GM19438 (cell line): Measurements from ENCODE around the gene ZNRF2.

ENCODE experiments used
- ATAC-seq: cut with Tn5 transposase; IDR thresholded peaks from one replicate; pipeline ENCODE4 v1.9.1; 2021; ENCODE audit warnings: low read depth; ENCODE audit not compliant: unreplicated experiment

ZNRF2 gene

DNA sequence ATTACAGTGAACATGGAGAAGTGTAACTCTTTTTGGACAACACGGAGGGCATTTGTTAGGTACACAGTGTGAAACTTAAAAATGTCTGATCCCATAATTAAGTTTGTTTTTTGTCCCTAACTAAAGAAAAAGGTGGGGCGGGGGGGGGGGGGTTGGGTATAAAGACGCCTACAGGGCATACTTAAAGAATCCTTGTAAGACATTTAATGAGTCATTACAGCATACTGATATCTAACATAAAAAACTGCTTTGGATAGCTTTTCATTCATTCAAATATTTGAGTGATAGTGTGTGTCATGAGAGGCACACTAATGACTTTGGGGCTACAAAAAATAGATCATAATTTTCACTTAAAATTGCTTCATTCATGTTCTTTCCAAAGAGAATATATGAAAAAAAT, 31.2 kb downstream of the ZNRF2 start:
- ATAC-seq, result no peak

GRCh38 chr7:30320392-30320791, 36.0 kb downstream of the ZNRF2 start:
- ATAC-seq, result no peak

DNA sequence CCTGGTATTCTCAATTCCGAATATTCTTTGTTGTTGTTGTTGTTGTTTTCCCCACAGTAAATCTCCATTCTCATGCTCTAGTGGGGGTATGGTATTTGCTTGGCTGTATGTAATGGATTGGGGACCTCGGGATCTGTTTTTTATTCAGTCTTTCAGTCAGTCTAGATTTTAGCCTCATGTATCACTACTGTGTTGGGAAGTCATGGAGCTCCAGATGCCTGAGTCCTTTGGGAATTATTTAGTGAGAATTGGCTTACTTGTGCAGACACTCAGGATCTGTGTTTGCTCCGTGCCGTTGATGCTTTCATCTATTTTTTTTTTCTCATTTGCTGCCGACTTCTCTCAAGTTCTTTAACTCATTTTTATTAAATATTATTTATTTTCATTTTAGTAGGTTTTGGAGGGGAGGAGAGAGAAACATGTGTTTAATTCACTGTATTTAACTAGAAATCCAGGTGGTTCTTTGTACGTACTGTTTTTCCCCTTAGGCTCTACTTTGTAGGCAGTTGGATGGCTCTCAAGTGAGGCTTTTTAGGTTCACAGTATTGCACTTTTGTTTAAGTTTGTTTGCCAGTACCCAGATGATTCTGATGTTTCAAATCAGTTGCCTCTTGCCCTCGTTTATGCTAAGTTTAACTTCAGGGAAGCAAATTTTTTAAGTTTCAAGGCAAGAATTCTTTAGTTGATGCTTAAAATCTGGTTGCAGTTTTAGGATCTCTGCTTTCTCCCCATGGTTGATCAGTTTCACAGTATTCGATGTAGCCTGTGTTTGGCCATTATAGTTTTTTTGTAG, 36.9 kb downstream of the ZNRF2 start:
- no peak for ATAC-seq

DNA sequence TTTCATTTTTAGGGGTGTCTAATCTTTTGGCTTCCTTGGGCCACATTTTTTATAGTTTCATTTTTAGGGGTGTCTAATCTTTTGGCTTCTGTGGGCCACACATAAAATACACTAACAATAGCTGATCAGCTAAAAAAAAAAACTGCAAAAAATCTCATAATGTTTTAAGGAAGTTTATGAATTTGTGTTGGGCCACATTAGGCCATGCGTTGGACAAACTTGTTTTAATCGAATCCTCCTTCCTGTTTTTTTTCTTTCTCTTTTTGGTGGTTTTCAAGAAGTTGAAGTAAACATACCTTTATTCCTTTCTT, 37.4 kb downstream of the ZNRF2 start:
- no peak for ATAC-seq

DNA sequence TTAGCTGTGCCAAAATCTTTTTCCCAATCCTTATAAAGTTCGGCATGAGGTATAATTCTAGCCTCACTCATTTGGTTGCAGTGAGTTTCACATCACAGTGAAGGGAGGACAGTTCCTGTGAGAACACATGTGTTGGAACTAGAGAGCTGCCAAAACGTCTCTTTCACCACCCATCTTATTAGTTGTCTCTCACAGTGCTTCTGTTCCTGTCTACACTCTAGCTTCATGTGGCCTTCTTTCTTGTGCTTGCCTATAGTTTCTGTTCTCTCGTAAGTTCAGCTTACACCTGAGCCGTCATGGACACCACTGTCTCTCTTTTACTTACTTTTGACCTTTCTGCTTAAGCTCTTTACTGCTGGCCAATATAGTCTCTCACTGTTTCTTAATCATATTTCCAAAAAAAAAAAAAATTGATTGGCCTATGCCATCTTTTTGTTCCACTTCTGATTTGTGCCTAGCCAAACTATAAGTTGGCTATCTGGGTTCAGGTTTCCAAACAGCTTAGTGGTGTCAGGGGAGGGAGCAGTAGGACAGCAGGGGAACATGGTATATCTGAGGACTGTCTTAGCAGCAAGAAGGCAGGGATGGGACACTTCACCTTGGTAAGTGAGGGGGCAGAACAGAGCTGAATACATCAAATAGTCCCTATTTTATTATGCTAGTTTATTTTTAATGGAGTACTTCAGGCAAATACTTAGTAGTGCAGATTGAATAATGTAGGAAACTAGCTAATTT, 38.0 kb downstream of the ZNRF2 start:
- peak; percentile 78 for ATAC-seq

- ATAC-seq, result peak; percentile 52
These were observed 38.6 kb downstream of the ZNRF2 start for GRCh38 chr7:30323006-30323355.

GRCh38 chr7:30327813-30328212, 43.4 kb downstream of the ZNRF2 start:
- no peak for ATAC-seq

- no peak for ATAC-seq
These were observed 44.0 kb downstream of the ZNRF2 start for GRCh38 chr7:30328381-30328780.

- ATAC-seq, result no peak
These were observed 45.3 kb downstream of the ZNRF2 start for GRCh38 chr7:30329716-30330115.

- peak; percentile 84 for ATAC-seq
These were observed 46.0 kb downstream of the ZNRF2 start for GRCh38 chr7:30330134-30331111.

- no peak for ATAC-seq
These were observed 46.9 kb downstream of the ZNRF2 start for GRCh38 chr7:30331338-30331737.

DNA sequence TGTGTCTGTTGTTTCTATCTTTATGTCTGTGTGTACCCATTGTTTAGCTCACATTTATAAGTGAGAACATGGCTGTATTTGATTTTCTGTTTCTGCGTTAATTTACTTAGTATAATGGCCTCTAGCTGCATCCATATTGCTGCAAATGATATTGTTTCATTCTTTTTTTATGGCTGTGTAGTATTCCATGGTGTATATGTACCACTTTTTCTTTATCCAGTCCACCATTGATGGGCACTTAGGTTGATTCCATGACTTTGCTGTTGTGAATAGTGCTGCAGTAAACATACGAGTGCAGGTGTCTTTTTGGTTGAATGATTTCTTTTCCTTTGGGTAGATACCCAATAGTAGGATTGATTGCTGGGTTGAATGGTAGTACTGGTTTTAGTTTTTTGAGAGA, 48.2 kb downstream of the ZNRF2 start:
- ATAC-seq, result no peak

- ATAC-seq, result no peak
These were observed 51.5 kb downstream of the ZNRF2 start for GRCh38 chr7:30335763-30336487.

GRCh38 chr7:30344513-30344912, 60.1 kb downstream of the ZNRF2 start:
- no peak for ATAC-seq

DNA sequence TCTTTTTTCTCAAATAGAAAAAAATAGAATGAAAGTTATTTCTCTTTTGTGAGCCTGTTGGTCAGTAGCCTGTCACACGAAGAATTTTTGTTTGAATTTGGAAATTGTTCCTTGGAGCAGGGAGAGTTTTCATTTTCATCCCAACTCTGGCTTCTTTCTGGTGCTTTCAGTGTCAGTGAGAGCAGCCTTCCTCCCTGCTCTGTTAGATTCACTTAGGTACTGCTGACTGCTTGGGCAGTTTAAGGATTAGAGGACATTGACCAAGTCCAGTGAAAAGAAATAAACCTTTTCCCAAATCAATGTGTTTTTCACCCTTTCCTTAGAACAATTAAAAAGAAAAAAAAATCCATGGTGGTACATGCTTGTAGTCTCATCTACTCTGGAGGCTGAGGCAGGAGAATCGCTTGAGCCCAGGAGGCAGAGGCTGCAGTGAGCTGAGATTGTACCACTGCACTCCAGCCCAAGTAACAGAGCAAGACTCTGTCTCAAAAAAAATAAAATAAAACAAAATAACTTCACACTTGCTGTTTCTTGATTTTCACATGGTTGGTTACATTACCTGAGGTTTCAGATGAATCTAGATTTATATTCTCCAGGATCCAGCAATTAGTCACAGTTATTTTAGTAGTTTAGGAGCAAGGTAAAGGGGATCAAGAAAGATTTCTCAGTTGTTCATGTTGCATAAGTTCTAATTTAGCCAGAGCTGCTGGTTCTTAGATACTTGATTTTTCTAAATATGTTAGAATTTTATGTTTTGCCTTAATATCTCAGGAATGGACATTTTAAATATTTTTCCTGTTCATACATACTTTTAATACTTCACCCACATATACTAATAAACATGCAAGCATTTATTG, 63.1 kb downstream of the ZNRF2 start:
- ATAC-seq, result no peak

DNA sequence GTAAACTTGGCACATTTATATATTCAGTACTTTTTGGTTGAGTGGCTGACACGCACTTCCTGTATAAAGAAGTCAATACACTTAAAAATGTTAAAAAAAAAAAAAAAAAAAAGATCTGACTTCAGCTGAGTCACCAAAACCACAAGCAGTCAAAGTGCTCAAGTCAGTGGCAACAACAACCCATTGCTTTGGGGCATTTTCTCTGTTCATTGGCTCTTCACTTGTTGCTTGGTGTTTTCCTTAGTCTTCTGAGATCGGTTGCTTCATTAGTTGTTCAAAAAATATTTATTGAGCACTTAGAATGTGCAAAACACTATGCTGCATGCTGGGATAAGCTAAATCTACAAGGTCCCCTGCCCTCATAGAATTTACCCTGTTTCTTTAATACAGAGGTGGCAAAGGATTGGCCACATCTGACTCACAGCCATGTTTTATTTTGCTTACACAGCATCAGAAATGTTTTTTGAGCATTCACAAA, 63.7 kb downstream of the ZNRF2 start:
- peak; percentile 83 for ATAC-seq

- no peak for ATAC-seq
These were observed 64.8 kb downstream of the ZNRF2 start for GRCh38 chr7:30349170-30349569.

GRCh38 chr7:30349816-30350215, 65.4 kb downstream of the ZNRF2 start:
- ATAC-seq, result no peak

GRCh38 chr7:30351286-30351685, 66.9 kb downstream of the ZNRF2 start:
- ATAC-seq, result no peak
